Midbrain (tissue), 1 donor: ENCODE results near the gene MGAT1.
"Not testable (repeated sequence)": the region's sequence is repeated elsewhere in the genome, so short reads cannot be mapped to it uniquely, and the experiment has no call there.

Experiments used
- DNase-seq: peaks from one replicate; lab custom pipeline; 2025; lab: John Stamatoyannopoulos, UW

MGAT1 gene

DNA sequence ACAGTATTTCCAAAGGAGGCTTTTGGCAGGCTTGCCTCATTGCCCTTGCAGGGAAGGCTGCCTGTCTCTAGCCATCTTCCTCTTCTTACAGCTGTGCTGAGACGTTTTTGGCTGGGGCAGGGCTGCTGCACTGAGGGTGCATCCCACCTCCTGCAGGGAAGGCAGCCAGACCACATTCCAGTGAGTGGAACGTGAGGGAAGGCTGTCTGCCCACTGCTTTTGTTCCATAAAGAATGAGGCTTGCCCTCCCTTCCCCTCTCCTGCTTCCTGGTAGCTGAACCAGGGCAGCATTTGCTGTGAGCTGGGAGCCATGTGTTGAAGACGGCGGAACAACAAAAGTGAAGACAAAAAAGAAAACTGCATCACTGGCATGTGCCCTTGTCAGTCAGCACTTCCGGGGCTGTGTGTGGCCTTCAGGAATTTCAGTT, 16.8 kb downstream of the MGAT1 start:
- no peak for DNase-seq

DNA sequence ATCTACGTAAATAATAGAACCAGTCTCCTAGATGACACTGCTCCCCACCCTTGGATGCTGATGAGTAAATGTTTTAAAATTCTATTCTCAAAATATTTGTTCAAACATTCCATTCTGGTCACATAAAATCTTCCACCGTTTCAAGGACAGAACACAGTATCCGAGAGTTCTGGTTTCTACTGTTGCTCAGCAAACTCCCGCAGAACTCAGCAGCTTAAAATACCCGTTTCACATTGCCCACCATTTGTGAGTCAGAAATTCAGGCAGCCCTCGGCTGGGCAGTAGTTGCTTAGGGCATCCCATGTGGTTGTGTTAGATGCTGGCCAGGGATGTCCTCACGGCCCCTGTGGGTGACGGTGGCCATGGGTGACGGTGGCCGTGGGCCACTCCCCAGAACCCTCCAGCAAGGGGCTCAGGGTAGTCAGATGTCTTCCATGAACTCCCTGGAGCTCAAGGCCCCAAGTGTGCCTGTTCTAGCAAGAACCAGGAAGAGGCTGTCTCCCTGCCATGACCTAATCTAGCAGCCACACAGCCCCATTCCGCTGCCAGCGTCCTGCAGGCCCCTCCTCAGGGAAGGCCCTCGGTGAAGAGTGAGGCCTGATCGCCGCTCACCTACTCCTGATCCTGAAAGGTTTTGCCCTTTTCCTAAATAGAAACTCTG, 17.4 kb downstream of the MGAT1 start:
- DNase-seq = no peak

DNA sequence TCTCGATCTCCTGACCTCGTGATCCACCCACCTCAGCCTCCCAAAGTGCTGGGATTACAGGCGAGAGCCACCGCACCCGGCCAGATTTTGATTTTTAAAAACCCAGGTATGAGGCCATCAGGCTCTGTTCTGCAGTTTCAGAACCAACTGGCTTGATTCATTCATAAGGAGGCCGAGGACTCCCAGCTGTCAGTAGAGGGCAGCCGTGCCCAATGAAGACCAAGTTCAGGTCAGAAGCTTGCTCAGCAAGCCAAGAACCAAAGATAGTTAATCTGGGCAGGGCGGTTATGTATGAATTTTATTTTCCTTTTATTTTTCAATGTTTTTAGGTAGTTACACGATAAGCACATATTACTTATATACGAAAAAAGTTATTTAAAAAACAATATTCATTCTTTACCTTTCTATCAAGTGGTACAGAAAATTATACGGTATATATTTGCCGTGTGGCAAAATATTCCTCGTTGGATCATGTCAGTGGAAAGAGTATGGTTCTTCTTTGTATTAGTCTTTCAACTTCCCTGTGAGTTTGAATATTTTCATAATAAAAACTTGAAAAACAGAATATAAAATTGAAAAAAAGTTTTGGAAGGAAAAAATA, 18.0 kb downstream of the MGAT1 start:
- DNase-seq = peak; percentile 80

DNA sequence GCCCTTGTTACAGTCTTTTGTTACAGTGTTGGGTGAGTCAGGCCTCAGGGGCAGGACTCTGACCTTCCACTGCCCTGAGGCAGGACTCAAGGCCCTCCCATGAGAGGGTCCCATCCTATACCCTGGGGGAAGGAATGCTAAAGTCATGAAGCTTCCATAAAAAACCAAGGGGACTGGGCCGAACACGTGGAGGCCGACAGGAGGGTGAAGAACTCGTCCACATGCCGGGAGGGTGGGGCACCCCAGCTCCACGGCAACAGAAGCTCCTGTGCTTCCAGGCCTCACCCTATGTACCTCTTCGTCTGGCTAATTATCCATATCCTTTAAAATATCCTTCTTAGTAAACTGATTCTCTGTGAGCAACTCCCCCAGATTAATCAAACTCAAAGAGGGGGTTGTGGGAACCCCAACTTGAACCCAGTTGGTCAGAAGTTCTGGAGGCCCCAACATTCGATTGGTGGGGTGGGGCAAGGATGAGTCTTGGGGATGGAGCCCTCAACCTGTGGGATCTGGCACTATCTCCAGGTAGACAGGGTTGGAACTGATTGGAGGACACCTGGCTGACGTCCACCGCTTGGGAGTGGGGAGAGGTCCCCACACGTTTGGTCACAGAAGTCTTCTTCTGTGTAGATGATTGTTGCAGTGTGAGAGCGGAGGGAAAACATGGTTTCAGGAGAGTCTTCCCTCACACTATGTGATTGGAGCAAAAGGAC, 19.1 kb downstream of the MGAT1 start:
- DNase-seq = no peak

DNA sequence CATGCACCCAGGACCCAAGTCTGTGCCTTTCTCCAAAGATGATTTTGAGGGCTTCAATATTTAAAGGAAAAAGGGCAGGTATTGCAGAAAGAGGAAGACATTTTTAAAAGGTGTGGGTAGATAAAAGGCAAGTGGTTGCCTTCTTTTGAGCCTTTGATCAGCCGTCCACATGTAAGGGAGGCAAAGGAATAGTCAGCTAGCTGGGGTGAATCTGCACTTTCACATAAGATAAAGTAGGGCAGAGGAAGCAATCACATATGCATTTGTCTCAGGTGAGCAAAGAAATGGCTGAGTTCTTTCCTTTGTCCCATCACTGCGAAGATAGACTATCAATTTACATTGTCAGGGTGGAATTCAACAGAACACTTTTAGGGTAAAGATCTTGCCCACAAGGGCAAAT, 19.9 kb downstream of the MGAT1 start:
- DNase-seq = no peak

DNA sequence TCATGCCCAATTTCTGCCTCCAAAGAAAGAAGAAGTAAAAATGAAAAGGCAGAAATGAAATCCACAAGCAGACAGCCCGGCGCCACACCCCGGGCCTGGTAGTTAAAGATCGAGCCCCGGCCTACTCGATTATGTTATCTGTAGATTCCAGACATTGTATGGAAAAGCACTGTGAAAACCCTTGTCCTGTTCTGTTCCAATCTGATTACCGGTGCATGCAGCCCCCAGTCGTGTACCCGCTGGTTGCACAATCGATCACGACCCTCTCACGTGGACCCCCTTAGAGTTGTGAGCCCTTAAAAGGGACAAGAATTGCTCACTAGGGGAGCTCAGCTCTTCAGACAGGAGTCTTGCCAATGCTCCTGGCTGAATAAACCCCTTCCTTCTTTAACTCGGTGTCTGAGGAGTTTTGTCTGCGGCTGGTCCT, 20.7 kb downstream of the MGAT1 start:
- DNase-seq = not testable (repeated sequence)

DNA sequence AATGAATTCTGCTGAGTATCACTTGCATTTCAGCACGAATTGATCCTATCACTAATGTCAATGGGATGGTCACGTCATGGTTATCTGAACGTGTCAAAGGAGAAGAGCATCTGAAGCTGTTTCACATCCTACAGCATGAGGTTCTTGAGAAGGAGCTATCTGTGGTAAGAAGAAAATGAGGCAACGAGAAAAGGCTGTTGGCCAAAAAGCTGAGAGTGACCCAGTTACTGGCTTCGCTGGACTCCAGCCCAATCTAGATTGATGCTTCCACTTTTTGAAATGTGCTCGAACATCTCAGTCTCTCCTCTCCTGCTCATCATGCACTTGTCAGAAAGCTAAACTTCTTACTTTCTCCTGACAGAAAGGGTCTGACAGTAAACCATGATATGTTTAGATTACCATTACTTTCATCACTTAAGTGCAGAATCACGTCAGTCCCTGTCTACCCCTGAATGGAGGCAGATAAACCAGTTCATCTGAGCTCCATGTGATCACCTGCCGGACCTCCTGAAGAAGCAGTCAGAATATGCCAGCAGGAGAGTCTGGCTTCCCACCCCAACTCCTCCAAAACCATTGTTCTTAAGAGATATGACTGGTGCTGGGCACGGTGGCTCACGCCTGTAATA, 22.5 kb downstream of the MGAT1 start:
- no peak for DNase-seq

DNA sequence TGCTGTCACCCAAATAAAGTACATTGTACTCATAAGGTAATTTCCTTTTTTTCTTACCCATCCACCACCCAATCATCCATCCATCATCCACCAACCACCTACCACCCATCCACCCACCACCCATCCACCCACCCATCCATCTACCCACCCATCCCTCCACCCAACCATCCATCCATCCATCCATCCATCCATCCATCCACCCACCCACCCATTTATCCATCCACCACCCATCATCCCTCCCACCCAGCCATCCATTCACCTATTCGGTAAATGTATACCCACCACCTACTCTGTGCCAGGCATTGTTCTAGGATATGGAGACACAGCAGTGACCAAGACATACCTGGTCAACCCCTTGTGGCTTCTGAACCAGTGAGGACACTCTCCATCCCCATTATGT, 25.1 kb downstream of the MGAT1 start:
- DNase-seq = no peak

DNA sequence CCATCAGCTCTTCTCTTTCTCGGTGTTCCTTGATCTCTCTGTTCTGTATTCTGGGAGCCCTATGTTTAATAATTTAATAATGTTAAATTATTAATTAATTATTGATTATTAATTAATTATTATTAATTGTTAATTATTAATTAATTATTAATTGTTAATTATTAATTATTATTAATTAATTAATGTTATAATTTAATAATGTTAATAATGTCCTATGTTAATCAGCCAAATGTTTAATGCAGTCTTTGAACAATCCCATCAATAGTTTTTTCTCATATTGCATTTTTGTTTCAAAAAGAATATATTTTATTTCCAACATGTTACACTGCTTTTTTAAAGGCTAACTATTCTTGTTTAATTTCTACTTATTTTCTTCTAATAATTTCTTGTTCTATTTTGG, 26.2 kb downstream of the MGAT1 start:
- DNase-seq = no peak

DNA sequence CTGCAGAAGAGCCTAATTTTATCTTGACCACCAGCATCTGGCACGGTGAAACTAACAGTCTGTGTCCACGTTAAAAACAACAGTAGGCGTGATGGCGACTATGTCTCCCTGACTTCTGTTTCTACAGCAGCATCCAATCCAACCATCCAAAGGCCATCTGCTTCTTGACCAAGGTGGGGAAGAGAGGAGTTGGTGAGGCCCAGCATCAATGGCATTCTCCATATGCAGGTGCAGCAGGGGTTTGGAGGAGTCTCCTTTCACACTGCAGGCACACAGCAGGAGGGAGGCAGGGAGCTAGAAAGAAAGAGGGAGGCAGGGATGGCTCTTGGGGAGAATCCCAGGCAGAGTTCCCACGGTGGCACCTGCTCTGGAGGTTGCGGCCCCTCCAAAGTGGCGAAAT, 27.0 kb downstream of the MGAT1 start:
- no peak for DNase-seq

DNA sequence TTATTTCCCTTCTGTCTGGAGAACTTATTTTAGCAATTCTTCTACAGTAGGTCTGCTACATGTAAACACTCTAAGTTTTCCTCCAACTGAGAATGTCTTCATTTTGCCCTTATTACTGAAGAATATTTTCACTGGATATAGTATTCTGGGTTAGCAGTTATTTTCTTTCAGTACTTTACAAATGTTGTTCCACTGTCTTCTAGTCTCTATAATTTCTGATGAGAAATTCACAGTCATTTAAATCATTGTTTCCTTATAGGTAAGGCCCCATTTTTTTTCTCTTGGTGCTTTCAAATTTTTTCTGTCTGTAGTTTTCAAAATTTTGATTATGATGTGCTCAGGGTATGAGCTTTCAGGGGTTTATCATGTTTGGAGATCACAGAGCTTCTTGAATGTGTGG, 30.8 kb downstream of the MGAT1 start:
- no peak for DNase-seq

DNA sequence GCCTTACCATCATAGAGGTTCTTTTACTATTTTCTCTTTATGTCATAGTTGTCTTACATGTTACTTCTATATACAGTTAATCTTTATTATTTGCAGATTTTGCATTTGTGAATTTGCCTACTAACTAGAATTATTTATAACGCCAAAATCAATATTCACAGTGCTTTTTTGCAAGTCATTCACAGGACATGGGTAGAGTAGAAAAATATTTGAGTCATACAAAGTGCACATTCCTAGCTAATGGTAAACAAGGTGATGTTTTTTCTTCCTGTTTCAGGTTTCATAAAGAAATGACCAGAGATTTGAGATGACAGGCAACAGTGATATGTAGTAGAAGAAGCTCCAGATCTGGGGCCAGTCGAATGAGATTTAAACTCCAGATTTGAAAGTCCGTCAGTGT, 32.8 kb downstream of the MGAT1 start:
- DNase-seq = no peak

DNA sequence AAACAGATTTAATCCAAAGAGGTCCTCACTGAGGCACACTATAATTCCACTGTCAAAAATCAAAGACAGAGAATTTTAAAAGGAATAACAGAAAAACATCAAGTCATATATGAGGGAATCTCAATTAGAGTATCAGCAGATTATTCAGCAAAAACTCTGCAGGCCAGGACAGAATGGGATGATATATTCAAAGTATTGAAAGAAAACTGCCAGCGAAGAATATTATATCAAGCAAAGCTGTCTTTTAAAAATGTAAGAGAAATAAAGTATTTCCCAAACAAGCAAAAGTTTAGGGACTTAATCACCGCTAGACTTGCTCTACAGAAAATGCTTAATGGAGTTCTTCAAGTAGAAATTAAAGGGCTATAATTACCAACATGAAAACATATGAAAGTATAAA, 47.0 kb downstream of the MGAT1 start:
- DNase-seq = no peak

DNA sequence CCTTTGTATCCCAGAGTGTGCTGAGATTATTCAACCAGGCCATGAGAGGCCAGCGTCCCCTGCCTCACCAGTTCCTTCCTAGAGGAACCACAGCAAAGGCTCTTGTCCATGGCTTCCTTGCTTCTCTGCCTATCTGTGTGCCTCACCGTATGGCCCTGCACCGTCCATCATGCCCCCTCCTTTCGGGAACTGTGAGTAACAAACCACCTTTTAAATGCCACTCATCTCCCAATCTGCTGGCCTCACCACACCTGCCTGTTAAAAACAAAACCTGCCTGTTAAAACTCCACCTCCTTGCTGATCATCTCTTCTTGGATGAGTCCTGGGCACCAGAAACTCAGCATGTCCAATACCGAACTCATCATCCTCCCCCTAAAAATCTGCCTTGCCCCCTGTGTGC, 58.4 kb downstream of the MGAT1 start:
- no peak for DNase-seq

DNA sequence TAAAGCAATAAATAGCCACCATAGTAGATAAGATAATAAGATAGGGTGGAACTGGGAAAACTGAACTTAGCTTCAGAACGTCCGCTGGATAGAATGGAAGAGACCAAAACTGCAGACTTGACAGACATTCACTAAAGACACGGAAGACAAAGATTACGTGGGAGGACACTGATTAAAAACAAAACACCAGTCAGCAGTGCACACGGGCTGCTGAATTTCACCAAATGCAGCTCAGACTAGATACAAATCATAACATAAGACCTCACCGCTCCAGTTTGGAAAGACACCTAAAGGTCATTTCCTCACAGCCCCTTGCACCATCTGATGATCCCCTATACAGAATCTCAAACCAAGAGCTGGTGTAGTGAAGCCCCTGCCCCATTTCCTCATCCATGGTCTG, 59.9 kb downstream of the MGAT1 start:
- no peak for DNase-seq

DNA sequence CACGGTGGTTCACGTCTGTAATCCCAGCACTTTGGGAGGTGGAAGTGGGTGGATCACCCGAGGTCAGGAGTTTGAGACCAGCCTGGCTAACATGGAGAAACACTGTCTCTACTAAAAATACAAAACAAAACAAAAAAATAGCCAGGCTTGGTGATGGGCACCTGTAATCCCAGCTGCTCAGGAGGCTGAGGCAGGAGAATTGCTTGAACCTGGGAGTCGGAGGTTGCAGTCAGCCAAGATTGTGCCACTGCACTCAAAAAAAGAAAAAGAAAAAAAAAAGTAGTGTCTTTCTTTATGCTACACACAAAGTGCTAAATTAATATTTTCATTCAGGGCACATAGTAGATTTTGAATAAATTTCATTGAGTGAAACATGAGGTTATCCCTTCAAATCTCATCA, 61.7 kb downstream of the MGAT1 start:
- not testable (repeated sequence) for DNase-seq

DNA sequence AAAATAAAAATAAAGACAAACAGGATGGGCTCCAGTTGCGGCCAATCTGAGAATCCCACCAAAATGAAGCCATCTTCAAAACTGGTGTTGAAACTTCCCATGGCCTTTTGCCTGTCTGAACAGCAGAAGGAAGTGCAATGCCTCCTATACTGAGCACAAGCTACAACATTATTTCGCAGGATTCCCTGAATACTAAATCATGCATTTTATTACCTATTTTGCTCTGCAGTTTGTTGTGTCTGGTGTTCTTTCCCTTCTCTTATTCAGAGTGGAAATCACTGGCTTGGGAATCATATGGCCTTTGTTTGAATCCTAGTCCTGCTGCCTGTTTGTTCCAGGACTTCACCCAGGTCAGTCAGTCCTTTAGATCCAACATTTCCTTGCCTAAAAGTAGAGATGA, 62.6 kb downstream of the MGAT1 start, which contains the start of gene OR2Y1:
Gene OR2Y1 (minus strand): TSS at position 101 of the 400 bp plus-strand sequence. CDS start 0 bp downstream, at position 101.
- no peak for DNase-seq

DNA sequence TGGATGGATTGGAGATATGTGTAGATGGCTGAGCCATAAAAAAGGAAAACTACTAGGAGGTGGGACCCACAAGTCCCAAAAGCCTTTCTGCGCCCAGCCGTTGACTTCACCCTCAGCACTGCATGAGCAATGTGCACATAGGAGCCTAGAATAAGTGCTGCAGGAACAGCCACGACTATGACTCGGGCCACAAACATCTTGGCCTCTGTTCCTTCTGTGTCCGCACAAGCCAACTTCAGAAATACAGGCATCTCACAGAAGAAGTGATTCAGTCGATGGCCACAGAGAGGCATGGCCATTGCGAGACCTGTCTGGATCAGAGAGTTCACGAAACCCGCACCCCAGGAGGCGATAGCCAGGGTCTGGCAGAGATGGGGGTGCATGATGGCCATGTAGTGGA, 63.3 kb downstream of the MGAT1 start:
- no peak for DNase-seq

DNA sequence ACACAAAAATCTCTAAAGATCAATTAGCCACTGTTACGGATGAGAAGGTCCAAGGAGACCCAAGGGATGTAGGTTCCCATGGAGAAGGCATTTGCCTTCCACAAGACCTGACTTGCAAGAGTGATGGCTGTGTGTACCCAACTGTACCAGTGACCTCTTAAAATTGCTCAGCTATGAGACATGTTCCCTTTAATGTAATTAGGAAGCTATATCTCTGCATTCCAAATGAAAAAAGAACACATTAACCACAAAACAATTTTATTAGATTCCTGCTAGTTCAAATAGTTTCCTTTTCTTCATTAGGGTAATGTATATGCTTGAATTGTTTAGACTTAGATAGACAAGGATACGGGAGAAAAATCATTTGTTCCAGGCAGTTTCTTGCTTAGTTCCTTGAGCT, 66.1 kb downstream of the MGAT1 start:
- DNase-seq = no peak
